Activated CD8-positive, alpha-beta memory T cell treated with anti-CD3 and anti-CD28 coated beads, Interleukin-2, amount 50 U/mL, for 48 hours (primary cell): ENCODE results near the gene C9orf43.

Experiments
- DNase-seq: peaks from one replicate; pipeline ENCODE4 v3.0.0-alpha.2; 2020

C9orf43 gene

DNA sequence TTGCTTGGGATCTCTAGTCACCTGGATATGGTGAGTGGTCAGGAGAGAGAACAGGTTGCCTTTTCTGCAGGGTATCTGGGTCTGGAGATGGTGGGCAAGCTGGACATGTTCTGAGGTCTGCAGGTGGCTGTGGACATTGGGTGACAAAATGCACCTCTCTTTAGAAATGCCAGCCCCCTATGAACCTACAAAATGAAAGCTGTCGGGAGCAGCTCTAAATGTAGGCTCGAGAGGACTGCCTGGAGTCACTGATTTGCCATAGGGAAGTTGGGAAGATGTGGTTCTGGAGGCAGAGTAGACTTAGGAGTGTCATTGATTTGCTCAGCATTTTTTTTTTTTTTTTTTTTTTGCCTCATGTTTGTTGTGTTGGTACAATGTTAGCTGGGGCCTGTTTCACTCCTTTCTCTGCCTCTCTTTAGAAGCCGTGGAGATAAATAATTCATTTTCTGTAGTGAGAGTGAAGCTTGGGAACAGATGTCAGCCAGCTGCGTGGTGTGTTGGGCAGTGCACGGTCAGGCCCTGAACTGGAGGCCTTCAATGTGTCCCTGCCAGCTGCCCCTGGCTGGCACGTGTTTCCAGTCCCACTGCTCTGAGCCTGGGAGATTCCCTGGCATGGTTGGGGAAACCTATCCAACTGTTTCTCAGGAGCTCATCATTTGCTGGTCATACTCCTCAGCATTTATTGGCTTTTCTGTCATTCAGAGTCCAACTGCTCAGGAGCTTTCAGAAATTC lies 58.3 kb downstream of the C9orf43 start:
- no peak for DNase-seq

DNA sequence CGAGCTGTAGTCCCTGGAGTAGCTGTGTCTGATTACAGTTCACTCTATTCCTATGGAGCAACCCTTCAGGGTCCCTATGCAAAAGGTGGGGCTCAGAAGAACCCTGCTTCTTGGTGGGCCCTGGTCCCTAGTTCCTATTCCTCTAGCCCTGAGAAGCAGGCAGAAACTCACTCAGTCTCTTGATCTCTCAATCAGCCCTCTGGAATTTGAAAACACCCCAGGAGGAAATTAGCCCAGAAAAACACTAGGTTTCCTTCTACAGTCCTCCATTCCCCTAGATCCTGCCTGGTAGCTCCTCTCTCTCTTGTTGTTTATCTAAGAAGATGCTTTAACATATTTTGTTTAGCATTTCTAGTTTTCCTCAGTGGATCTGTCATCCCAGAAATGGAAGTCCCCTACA lies 60.6 kb downstream of the C9orf43 start:
- no peak for DNase-seq

DNA sequence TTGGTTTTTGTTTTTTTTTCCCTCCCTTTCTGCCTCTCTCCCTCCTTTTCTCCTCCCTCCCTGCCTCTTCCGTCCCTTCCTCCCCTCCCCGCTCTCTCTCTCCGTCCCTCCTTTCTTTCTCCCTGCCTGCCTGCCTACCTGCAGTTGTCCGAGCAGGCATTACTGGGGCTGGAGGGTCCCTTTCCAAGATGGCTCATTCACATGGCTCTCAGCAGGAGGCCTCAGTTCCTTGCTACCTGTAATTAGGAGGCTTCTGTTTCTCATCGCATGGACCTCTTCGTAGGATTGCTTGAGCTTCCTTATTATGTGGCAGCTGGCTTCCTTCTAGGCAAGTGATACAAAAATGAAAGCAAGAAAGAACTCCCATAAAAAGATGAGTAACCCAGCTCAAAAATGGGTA lies 61.0 kb downstream of the C9orf43 start:
- DNase-seq, result no peak

DNA sequence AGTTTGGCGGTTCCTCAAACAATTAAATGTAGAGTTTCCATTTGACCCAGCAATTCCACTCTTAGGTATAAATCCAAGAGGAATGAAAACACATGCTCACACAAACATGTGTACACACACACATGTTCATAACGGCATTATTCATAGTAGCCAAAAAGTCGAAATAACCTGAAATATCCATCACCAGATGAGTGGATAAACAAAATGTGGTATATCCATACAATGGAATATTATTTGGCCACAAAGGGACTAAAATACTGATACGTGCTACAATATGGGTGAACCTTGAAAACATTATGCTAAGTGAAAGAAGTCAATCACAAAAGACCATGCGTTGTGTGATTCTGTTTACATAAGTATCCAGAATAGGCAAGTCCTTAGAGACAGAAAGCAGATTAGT lies 61.7 kb downstream of the C9orf43 start:
- no peak for DNase-seq

DNA sequence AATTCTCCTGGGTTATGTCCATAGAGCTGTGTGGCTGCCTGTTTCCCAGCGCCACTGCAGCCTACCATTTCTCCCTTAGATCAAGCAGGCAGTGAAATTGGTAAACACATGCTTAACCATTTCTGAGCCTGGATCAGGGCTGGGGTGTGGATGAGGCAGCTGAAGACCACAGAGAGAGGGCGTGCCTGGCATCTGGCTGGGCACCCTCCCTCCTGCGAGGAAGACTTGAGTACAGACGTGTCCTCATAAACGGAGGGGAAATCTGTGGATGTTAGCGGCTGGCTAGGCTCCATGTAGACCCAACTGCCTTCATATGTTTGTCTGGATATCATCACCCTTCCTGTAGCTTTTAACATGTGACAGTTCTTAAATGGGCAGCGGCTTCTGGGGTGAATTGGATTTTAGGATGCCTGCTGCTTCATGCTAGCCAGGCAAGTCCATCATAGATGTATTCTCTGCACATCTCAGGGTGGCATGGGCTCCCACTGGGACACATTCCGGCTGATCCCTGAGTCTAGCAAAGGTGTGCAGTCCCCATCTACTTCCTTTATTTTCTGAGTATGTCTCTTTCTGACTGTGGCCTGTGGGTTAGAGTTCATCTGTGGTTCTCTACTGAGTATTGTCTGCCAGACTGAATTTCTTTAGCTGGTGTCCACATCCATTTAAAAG lies 63.9 kb downstream of the C9orf43 start:
- DNase-seq, result peak; percentile 18

DNA sequence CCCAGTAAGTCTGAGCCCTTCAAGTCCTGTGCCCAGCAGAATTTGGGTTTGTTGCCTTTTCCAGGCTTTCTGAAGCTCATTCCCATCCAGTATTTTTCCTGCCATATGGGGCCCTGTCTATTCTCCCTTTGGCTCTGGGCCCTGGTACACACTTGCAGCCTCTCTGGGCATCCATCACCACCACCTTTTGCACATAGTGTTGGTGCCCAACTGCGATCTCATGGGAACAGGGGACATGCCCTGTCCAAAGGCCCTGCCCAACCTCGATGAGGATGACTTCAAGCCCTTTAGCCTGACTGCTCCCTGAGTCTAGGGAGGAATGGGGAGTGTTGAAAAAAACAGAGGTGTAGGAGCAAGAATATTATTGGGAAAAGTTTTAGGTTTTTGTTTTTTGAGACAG lies 64.5 kb downstream of the C9orf43 start:
- no peak for DNase-seq

DNA sequence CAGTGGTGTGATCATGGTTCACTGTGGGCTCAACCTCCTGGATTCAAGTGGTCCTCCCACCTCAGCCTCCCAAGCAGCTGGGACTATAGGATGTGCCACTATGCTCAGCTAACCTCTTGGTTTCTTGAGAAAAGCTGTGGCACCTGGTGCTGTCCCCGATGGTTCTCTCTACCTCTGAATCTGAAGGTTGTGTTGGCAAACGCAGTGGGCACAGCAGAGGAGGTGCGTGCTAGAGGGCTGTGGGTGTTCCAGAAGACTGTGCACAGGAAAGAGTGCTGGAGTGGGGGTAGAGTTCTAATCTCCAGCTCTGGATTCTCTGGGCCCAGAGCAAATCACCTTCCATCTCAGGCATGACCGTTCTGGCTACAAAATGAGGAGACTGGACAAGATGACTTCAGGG lies 65.4 kb downstream of the C9orf43 start:
- DNase-seq, result no peak

DNA sequence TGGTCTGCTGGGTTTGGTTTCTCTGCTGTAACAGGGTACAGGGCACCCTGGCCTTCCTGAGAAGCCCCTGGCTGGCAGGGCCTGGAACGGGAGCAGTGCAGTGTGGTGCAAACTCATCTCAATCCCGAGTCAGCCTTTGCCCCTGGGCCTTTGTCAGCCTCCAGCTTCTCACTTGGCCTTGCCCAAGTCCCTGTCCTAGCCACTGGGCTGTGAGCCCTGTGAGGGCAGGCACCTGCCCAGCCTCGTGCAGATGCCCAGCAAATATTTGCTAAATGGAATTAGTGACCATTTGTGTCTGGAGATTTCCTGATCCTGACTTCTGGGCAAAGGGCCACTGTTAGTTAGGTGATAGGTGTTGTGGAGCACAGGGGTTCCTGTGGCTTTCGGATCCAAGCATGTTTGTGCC lies 66.0 kb downstream of the C9orf43 start:
- DNase-seq, result no peak

DNA sequence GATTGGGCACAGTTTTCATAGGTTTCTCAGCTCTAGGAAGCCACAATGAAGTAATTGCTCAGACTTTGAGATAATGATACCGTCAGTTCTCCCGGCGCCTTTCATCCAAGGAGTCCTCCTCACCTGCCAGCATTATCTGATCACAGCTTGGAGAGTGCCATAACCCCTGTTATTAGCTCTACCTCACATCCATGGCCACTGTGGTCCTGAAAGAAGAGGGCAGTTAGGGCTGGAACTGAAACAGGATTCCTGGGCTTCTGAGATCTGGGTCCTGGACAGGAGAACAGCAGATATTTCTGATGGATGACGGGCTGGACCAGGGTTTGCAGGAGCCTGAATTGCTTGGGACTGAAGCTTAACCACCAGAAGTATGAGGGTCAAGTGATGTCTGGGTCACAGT lies 66.5 kb downstream of the C9orf43 start:
- DNase-seq, result no peak

DNA sequence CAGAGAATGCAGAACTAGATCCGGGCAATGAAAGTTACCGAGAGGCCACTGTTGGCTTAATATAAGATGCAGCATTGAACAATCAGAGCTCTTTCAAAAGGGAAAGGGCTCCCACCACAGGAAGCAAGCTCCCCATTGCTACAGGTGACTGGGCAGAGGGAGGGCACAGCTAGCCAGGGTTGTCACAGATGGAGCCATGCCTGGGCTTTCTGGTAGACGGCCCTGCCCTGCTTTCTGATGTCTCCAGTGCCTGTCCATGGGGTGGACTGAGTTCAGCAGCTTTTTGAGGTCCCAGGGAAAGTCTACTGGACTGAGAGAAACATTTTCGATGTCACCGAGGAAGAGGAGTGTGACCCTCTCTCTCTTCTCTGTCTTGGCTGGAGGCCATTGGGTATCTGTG lies 67.1 kb downstream of the C9orf43 start:
- DNase-seq, result no peak

DNA sequence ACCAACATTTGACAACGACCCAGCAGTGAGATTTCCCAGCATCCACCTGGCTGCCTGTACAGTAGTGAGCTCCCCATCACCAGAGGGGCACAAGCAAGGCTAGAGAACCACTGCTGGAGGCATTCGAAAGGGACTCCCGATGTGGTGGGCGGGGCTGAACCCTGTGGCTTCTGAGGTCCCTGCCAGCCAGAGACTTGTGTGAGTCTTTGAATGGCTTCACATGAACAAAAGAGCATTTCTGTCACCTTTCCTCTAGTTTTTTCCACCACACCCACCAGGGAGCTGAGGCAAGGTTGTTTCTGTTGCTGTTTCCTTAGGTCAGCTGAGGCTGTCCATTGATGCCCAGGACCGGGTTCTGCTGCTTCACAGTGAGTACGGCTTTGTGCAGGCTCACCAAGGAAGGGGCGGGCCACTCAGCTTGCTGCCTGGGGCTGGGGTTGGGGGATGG lies 68.7 kb downstream of the C9orf43 start:
- DNase-seq, result no peak
